Caco-2 (cell line): ENCODE measurements around the gene CCDC91. TPM values are rescaled to one million over a fixed set of nuclear protein-coding genes. Genes with fewer than 3 reads are reported as not detected.

Experiments
- BruUV-seq: library from RNA; stranded (reverse); fragments of 400-500 nt; replicated peaks from 2 replicates; lab custom pipeline; 2021; lab: Mats Ljungman, UMichigan
- CTCF ChIA-PET: fragments of 300-600 bp; sonication (Branson Sonifier 250); formaldehyde crosslinking; loops from one replicate; lab custom pipeline; 2022; ENCODE audit warnings: antibody characterized with exemption; lab: Charles Lee
- POLR2A ChIA-PET: fragments of 300-600 bp; sonication (Branson Sonifier 250); formaldehyde crosslinking; loops from one replicate; lab custom pipeline; 2022; ENCODE audit warnings: antibody characterized with exemption; lab: Charles Lee
- DNase-seq, 2 experiments: peaks; one replicate each; pipeline versions ENCODE4 v3.0.0 to v3.0.0-alpha.2; 2020 to 2022
- H3K27me3 ChIP-seq: replicated peaks from 2 replicates; pipeline ENCODE4 v1.6.0; 2011; ENCODE audit warnings: low read length; ENCODE audit not compliant: control insufficient read depth, insufficient read depth
- H3K36me3 ChIP-seq: 2 replicates; pipeline ENCODE4 v1.5.1; 2011; ENCODE audit warnings: low read length; ENCODE audit not compliant: control insufficient read depth, insufficient read depth
- H3K4me1 ChIP-seq: fragments of 250-450 bp; sonication (Bioruptor Pico); 2 replicates; pipeline ENCODE4 v1.5.1; 2020; ENCODE audit warnings: mild to moderate bottlenecking
- H3K4me3 ChIP-seq: 2 replicates; pipeline ENCODE4 v1.5.1; 2011; ENCODE audit warnings: low read depth, mild to moderate bottlenecking, control low read depth, low read length
- H3K9me3 ChIP-seq: fragments of 250-450 bp; sonication (Bioruptor Pico); 2 replicates; pipeline ENCODE4 v1.5.1; 2020; ENCODE audit warnings: mild to moderate bottlenecking, moderate library complexity
- H3K27ac Mint-ChIP-seq: one replicate; pipeline ENCODE4 v1.8.0; 2022; ENCODE audit warnings: mixed read lengths; ENCODE audit not compliant: unreplicated experiment
- H3K27me3 Mint-ChIP-seq: one replicate; pipeline ENCODE4 v1.8.0; 2022; ENCODE audit warnings: mixed read lengths; ENCODE audit not compliant: insufficient read depth, unreplicated experiment
- H3K36me3 Mint-ChIP-seq: one replicate; pipeline ENCODE4 v1.8.0; 2022; ENCODE audit warnings: mild to moderate bottlenecking, mixed read lengths; ENCODE audit not compliant: insufficient read depth, unreplicated experiment
- H3K4me1 Mint-ChIP-seq: one replicate; pipeline ENCODE4 v1.8.0; 2022; ENCODE audit warnings: low read depth, mixed read lengths; ENCODE audit not compliant: unreplicated experiment
- H3K4me3 Mint-ChIP-seq: one replicate; pipeline ENCODE4 v1.8.0; 2022; ENCODE audit warnings: mild to moderate bottlenecking, moderate library complexity, mixed read lengths; ENCODE audit not compliant: unreplicated experiment
- H3K9me3 Mint-ChIP-seq: one replicate; pipeline ENCODE4 v1.8.0; 2022; ENCODE audit warnings: mixed read lengths; ENCODE audit not compliant: unreplicated experiment
- intact Hi-C: fragments of 100-400 bp; cut with micrococcal nuclease; formaldehyde crosslinking; loops from one replicate; pipeline ENCODE4 v1.10.0; 2022; ENCODE audit not compliant: unreplicated experiment
- total RNA-seq: library from RNA; stranded (reverse); gene quantifications from 2 replicates; pipeline ENCODE4 v1.2.3, GENCODE V29; 2022
- TF ChIP-seq, protein P1 (sequence below), 2 experiments: fragments of 200-600 bp in 1 of 2; IDR thresholded peaks; 1 replicate in 1 of 2; 2 replicates in 1 of 2; pipeline versions ENCODE4 v1.5.1 to v1.8.0; 2011 to 2022; ENCODE audit warnings: antibody characterized with exemption in 1 of 2, control low read depth in 1 of 2, inconsistent platforms in 1 of 2, low read depth in 1 of 2, low read length in 1 of 2, mild to moderate bottlenecking in 1 of 2, moderate library complexity in 1 of 2; ENCODE audit not compliant: insufficient read depth in 1 of 2, severe bottlenecking in 1 of 2, unreplicated experiment in 1 of 2

Gene CCDC91
- total RNA-seq, 1 experiment from 2014 or later, result 21.6 TPM

GRCh38 chr12:28303192-28303591 lies 112.9 kb downstream of the CCDC91 start:
- Mint-ChIP-seq H3K4me1 (peaks cover 10% of the 10 kb centered on the region), H3K27ac (no peak overlapping the region), H3K27me3 (no peaks in the 10 kb centered on the region), H3K9me3 (no peaks in the 10 kb centered on the region), H3K36me3 (no peaks in the 10 kb centered on the region), H3K4me3 (no peak overlapping the region)
- no peaks in the 10 kb centered on the region for H3K36me3 ChIP-seq
- H3K9me3 ChIP-seq, result no peaks in the 10 kb centered on the region
- ChIA-PET CTCF (no interaction called here), POLR2A (no interaction called here)
- H3K27me3 ChIP-seq, result no peaks in the 10 kb centered on the region
- intact Hi-C loops, result no loop called here
- H3K4me1 ChIP-seq, result no peaks in the 10 kb centered on the region
- BruUV-seq, result no TSS peak
- TF ChIP-seq, protein P1, sequence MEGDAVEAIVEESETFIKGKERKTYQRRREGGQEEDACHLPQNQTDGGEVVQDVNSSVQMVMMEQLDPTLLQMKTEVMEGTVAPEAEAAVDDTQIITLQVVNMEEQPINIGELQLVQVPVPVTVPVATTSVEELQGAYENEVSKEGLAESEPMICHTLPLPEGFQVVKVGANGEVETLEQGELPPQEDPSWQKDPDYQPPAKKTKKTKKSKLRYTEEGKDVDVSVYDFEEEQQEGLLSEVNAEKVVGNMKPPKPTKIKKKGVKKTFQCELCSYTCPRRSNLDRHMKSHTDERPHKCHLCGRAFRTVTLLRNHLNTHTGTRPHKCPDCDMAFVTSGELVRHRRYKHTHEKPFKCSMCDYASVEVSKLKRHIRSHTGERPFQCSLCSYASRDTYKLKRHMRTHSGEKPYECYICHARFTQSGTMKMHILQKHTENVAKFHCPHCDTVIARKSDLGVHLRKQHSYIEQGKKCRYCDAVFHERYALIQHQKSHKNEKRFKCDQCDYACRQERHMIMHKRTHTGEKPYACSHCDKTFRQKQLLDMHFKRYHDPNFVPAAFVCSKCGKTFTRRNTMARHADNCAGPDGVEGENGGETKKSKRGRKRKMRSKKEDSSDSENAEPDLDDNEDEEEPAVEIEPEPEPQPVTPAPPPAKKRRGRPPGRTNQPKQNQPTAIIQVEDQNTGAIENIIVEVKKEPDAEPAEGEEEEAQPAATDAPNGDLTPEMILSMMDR (IDR thresholded peaks at IDR 0.05; ENCODE audit: insufficient read depth in 1 of 2, low read depth in 1 of 2, low read length in 1 of 2, severe bottlenecking in 1 of 2, unreplicated experiment in 1 of 2), result no peak
- no peak for DNase-seq
- H3K4me3 ChIP-seq, result no peak overlapping the region

GRCh38 chr12:28306535-28306934 lies 116.3 kb downstream of the CCDC91 start:
- Mint-ChIP-seq H3K4me3 (no peak overlapping the region), H3K4me1 (no peaks in the 10 kb centered on the region), H3K27ac (no peak overlapping the region), H3K9me3 (no peaks in the 10 kb centered on the region), H3K36me3 (no peaks in the 10 kb centered on the region), H3K27me3 (no peaks in the 10 kb centered on the region)
- no peaks in the 10 kb centered on the region for H3K4me1 ChIP-seq
- intact Hi-C loops, result no loop called here
- POLR2A ChIA-PET, result no interaction called here
- H3K9me3 ChIP-seq, result no peaks in the 10 kb centered on the region
- no TSS peak for BruUV-seq
- DNase-seq, result no peak
- H3K4me3 ChIP-seq, result no peak overlapping the region
- CTCF ChIA-PET, result no interaction called here
- no peaks in the 10 kb centered on the region for H3K27me3 ChIP-seq
- TF ChIP-seq, protein P1 (IDR thresholded peaks at IDR 0.05; ENCODE audit: insufficient read depth in 1 of 2, low read depth in 1 of 2, low read length in 1 of 2, severe bottlenecking in 1 of 2, unreplicated experiment in 1 of 2), result no peak
- no peaks in the 10 kb centered on the region for H3K36me3 ChIP-seq

GRCh38 chr12:28308891-28309290 lies 118.6 kb downstream of the CCDC91 start:
- H3K9me3 Mint-ChIP-seq, result no peaks in the 10 kb centered on the region
- intact Hi-C loops, result no loop called here
- no peaks in the 10 kb centered on the region for H3K36me3 Mint-ChIP-seq
- CTCF ChIA-PET, result no interaction called here
- no peak for DNase-seq
- H3K4me1 Mint-ChIP-seq, result no peaks in the 10 kb centered on the region
- Histone ChIP-seq H3K27me3 (no peaks in the 10 kb centered on the region), H3K36me3 (no peaks in the 10 kb centered on the region), H3K4me1 (no peaks in the 10 kb centered on the region), H3K9me3 (no peaks in the 10 kb centered on the region), H3K4me3 (no peak overlapping the region)
- no peak overlapping the region for H3K27ac Mint-ChIP-seq
- H3K4me3 Mint-ChIP-seq, result no peak overlapping the region
- BruUV-seq, result no TSS peak
- TF ChIP-seq, protein P1 (IDR thresholded peaks at IDR 0.05; ENCODE audit: insufficient read depth in 1 of 2, low read depth in 1 of 2, low read length in 1 of 2, severe bottlenecking in 1 of 2, unreplicated experiment in 1 of 2), result no peak
- POLR2A ChIA-PET, result no interaction called here
- no peaks in the 10 kb centered on the region for H3K27me3 Mint-ChIP-seq
